Naive thymus-derived CD4-positive, alpha-beta T cell (primary cell): Measurements from ENCODE around the gene RNF10. TPM values are rescaled to one million over a fixed set of nuclear protein-coding genes. Genes with fewer than 3 reads are reported as not detected.

Source experiments
- ATAC-seq: fragments of 150-1000 bp; cut with Tn5 transposase; 2 replicates; pipeline ENCODE4 v1.10.0; 2021; ENCODE audit warnings: mild to moderate bottlenecking, moderate library complexity
- CTCF ChIA-PET: fragments of 350-600 bp; sonication (Branson Sonifier 250); formaldehyde crosslinking; loops from one replicate; lab custom pipeline; 2021; ENCODE audit warnings: antibody characterized with exemption; lab: Charles Lee
- POLR2A ChIA-PET: fragments of 350-600 bp; sonication (Branson Sonifier 250); formaldehyde crosslinking; loops from one replicate; lab custom pipeline; 2021; ENCODE audit warnings: antibody characterized with exemption, inconsistent platforms; lab: Charles Lee
- DNase-seq, 9 donors: peaks; one replicate each; pipeline versions ENCODE4 v3.0.0 to v3.0.0-alpha.2; 2020 to 2022; ENCODE audit warnings: mixed read lengths in 1 of 9
- H3K27ac ChIP-seq: one replicate; pipeline ENCODE4 v1.7.0; 2013; ENCODE audit warnings: mild to moderate bottlenecking, low read depth, low read length, moderate library complexity
- H3K27me3 ChIP-seq, 2 donors: one replicate each; pipeline ENCODE4 v1.7.0; 2013; ENCODE audit warnings: low read length in 2 of 2, mild to moderate bottlenecking in 2 of 2, moderate library complexity in 2 of 2; ENCODE audit not compliant: control insufficient read depth in 2 of 2, insufficient read depth in 2 of 2
- H3K36me3 ChIP-seq, 3 experiments: 1 replicate in 2 of 3; 2 replicates in 1 of 3; pipeline ENCODE4 v1.7.0; 2013; ENCODE audit warnings: low read length in 3 of 3, mild to moderate bottlenecking in 3 of 3, moderate library complexity in 1 of 3; ENCODE audit not compliant: insufficient read depth in 3 of 3, control insufficient read depth in 2 of 3
- H3K4me1 ChIP-seq, 2 donors: one replicate each; pipeline ENCODE4 v1.7.0; 2013; ENCODE audit warnings: low read length in 2 of 2, mild to moderate bottlenecking in 2 of 2, moderate library complexity in 1 of 2; ENCODE audit not compliant: control insufficient read depth in 2 of 2, insufficient read depth in 2 of 2
- H3K4me3 ChIP-seq: 2 replicates; pipeline ENCODE4 v1.7.0; 2013; ENCODE audit warnings: mild to moderate bottlenecking, low read length
- H3K9me3 ChIP-seq, 3 experiments: 1 replicate in 2 of 3; 2 replicates in 1 of 3; pipeline ENCODE4 v1.7.0; 2013; ENCODE audit warnings: low read length in 3 of 3; ENCODE audit not compliant: control insufficient read depth in 2 of 3
- H3K27ac Mint-ChIP-seq, 9 donors: one replicate each; pipeline ENCODE4 v1.8.0; 2020 to 2022; ENCODE audit warnings: mixed read lengths in 9 of 9, mild to moderate bottlenecking in 8 of 9, moderate library complexity in 5 of 9, inconsistent platforms in 2 of 9
- H3K27me3 Mint-ChIP-seq, 5 donors: one replicate each; pipeline ENCODE4 v1.8.0; 2021 to 2022; ENCODE audit warnings: mixed read lengths in 5 of 5, mild to moderate bottlenecking in 1 of 5
- H3K36me3 Mint-ChIP-seq, 5 donors: one replicate each; pipeline ENCODE4 v1.8.0; 2020 to 2022; ENCODE audit warnings: mixed read lengths in 5 of 5, mild to moderate bottlenecking in 3 of 5, inconsistent platforms in 1 of 5
- H3K4me1 Mint-ChIP-seq, 7 donors: one replicate each; pipeline ENCODE4 v1.8.0; 2020 to 2022; ENCODE audit warnings: mixed read lengths in 7 of 7, mild to moderate bottlenecking in 3 of 7, inconsistent platforms in 1 of 7
- H3K4me3 Mint-ChIP-seq, 10 donors: one replicate each; pipeline ENCODE4 v1.8.0; 2020 to 2022; ENCODE audit warnings: mild to moderate bottlenecking in 10 of 10, mixed read lengths in 10 of 10, moderate library complexity in 6 of 10, inconsistent platforms in 2 of 10
- H3K9me3 Mint-ChIP-seq, 11 donors: one replicate each; pipeline ENCODE4 v1.8.0; 2020 to 2022; ENCODE audit warnings: mixed read lengths in 11 of 11, mild to moderate bottlenecking in 4 of 11, inconsistent platforms in 1 of 11, moderate library complexity in 1 of 11
- intact Hi-C, 2 donors: fragments of 100-400 bp; cut with micrococcal nuclease; formaldehyde crosslinking; loops; one replicate each; pipeline ENCODE4 v1.15.1; 2023
- polyA plus RNA-seq, 2 donors: library from polyadenylated mRNA; unstranded; fragments of 300-500 nt; fragmentation: Illumina TruSeq; gene quantifications; one replicate each; pipeline ENCODE4 v1.2.3, GENCODE V29; 2021
- total RNA-seq, 6 experiments: library from RNA in 5 of 6; stranded (reverse) in 5 of 6; gene quantifications; 1 replicate in 5 of 6; 2 replicates in 1 of 6; pipeline ENCODE4 v1.2.3 and lab custom pipeline; 2021 to 2026

Gene RNF10
- total and polyA plus RNA-seq, 7 experiments from 2014 or later, result 95.1 to 361 (median 203) TPM

- CTCF ChIA-PET, result no interaction called here
- Histone ChIP-seq H3K4me1 (no peaks in the 10 kb centered on the region), H3K4me3 (no peak overlapping the region), H3K27ac (no peak overlapping the region), H3K9me3 (no peaks in the 10 kb centered on the region), H3K36me3 (peaks cover 13 to 53% (median 20%) of the 10 kb centered on the region in 3 experiments), H3K27me3 (no peaks in the 10 kb centered on the region)
- POLR2A ChIA-PET, result interaction anchor here (0.5 kb wide), 1 partner anchor 26 kb away, joined by 3 read pairs; the partner anchor contains the start of gene POP5
- Mint-ChIP-seq H3K36me3 (peaks cover 0 to 25% (median 20%) of the 10 kb centered on the region in 5 donors), H3K27me3 (no peaks in the 10 kb centered on the region), H3K9me3 (no peaks in the 10 kb centered on the region), H3K4me3 (no peak overlapping the region), H3K4me1 (peaks cover 6 to 24% (median 11%) of the 10 kb centered on the region in 7 donors), H3K27ac (peak overlapping the region in 1 of 9 donors; percentile 43)
- DNase-seq (no peak), ATAC-seq (no peak)
- intact Hi-C loops, result no loop called here
Measured at GRCh38 chr12:120554678-120555077, 20.5 kb downstream of the RNF10 start.

DNA sequence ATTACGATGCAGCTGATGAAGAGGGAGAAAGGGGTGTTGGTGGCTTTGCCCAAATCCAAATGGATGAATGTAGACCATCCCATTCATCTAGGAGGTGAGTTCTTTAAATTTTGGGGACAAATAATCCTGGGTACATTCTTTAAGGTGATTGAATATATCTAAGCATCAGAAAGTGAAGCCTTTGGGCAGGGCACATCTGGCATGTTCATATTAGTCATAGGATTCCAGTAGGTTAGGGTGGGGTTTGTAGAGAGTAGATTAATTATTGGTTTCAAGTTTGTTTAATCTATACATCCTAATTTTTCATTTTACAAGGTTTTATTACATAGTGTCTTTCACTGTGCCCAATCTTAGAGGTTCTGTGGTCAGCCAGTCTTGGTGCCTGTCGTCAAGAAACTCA, 23.4 kb downstream of the RNF10 start:
- Histone ChIP-seq H3K4me1 (no peaks in the 10 kb centered on the region), H3K36me3 (peaks cover 27 to 75% (median 36%) of the 10 kb centered on the region in 3 experiments), H3K27me3 (no peaks in the 10 kb centered on the region), H3K4me3 (no peak overlapping the region), H3K9me3 (no peaks in the 10 kb centered on the region), H3K27ac (no peak overlapping the region)
- peaks cover 0 to 13% (median 8%) of the 10 kb centered on the region in 7 donors for H3K4me1 Mint-ChIP-seq
- intact Hi-C loops, result no loop called here
- DNase-seq (no peak), ATAC-seq (no peak)
- H3K27me3 Mint-ChIP-seq, result no peaks in the 10 kb centered on the region
- no peak overlapping the region for H3K4me3 Mint-ChIP-seq
- H3K9me3 Mint-ChIP-seq, result no peaks in the 10 kb centered on the region
- ChIA-PET POLR2A (no interaction called here), CTCF (no interaction called here)
- no peak overlapping the region for H3K27ac Mint-ChIP-seq
- peaks cover 0 to 29% (median 23%) of the 10 kb centered on the region in 5 donors for H3K36me3 Mint-ChIP-seq

DNA sequence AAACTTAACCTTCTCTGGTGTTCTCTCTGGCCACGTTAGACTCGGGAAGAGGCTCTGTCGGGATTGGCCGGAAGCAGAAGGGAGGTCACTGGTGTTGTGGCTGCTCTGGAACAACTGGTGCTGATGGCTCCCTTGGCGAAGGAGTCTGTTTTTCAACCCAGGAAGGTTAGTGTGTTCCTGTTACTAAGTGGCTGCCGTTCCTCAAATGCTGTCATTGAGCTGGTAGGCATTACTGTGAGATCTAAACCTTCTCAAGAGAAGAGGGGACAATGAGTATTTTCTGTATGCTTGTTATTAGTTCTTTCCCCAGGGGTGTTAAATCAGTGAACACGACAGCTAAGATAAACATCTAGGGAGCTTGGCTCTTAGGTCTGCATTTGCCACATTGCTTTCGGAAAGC, 28.8 kb downstream of the RNF10 start:
- POLR2A ChIA-PET, result interaction anchor here (0.8 kb wide), 1 partner anchor 18 kb away, joined by 4 read pairs; the partner anchor contains the start of gene POP5
- ATAC-seq (no peak), DNase-seq (no peak)
- H3K4me3 Mint-ChIP-seq, result no peak overlapping the region
- Histone ChIP-seq H3K27me3 (no peaks in the 10 kb centered on the region), H3K9me3 (no peaks in the 10 kb centered on the region), H3K27ac (no peak overlapping the region), H3K4me3 (no peak overlapping the region), H3K36me3 (peaks cover 44 to 82% (median 47%) of the 10 kb centered on the region in 3 experiments), H3K4me1 (no peaks in the 10 kb centered on the region)
- CTCF ChIA-PET, result no interaction called here
- H3K4me1 Mint-ChIP-seq, result peaks cover 0 to 9% (median under 1%) of the 10 kb centered on the region in 7 donors
- peaks cover 16 to 42% (median 20%) of the 10 kb centered on the region in 5 donors for H3K36me3 Mint-ChIP-seq
- no peaks in the 10 kb centered on the region for H3K27me3 Mint-ChIP-seq
- H3K9me3 Mint-ChIP-seq, result no peaks in the 10 kb centered on the region
- peak overlapping the region in 4 of 9 donors; percentile 3 to 62 (median 44) for H3K27ac Mint-ChIP-seq
- intact Hi-C loops, result no loop called here

- peaks cover 0 to 9% (median 0%) of the 10 kb centered on the region in 7 donors for H3K4me1 Mint-ChIP-seq
- Histone ChIP-seq H3K27ac (no peak overlapping the region), H3K9me3 (no peaks in the 10 kb centered on the region), H3K27me3 (no peaks in the 10 kb centered on the region), H3K4me3 (no peak overlapping the region), H3K36me3 (peaks cover 44 to 85% (median 51%) of the 10 kb centered on the region in 3 experiments), H3K4me1 (no peaks in the 10 kb centered on the region)
- peaks cover 13 to 41% (median 20%) of the 10 kb centered on the region in 5 donors for H3K36me3 Mint-ChIP-seq
- intact Hi-C loops, result no loop called here
- H3K9me3 Mint-ChIP-seq, result no peaks in the 10 kb centered on the region
- DNase-seq (no peak), ATAC-seq (no peak)
- POLR2A ChIA-PET, result interaction anchor here (0.5 to 0.8 kb wide), 2 partner anchors 11 to 17 kb away, joined by 4 read pairs; partner anchors contain the start of gene POP5
- CTCF ChIA-PET, result no interaction called here
- no peaks in the 10 kb centered on the region for H3K27me3 Mint-ChIP-seq
- no peak overlapping the region for H3K4me3 Mint-ChIP-seq
- H3K27ac Mint-ChIP-seq, result no peak overlapping the region
Measured at GRCh38 chr12:120563495-120563894, 29.3 kb downstream of the RNF10 start.

- peak overlapping the region in 1 of 9 donors; percentile 8 for H3K27ac Mint-ChIP-seq
- no peak overlapping the region for H3K4me3 Mint-ChIP-seq
- H3K9me3 ChIP-seq, result no peaks in the 10 kb centered on the region
- DNase-seq (no peak), ATAC-seq (no peak)
- no peaks in the 10 kb centered on the region for H3K27me3 Mint-ChIP-seq
- peaks cover 0 to 5% (median 0%) of the 10 kb centered on the region in 7 donors for H3K4me1 Mint-ChIP-seq
- peaks cover 13 to 47% (median 20%) of the 10 kb centered on the region in 5 donors for H3K36me3 Mint-ChIP-seq
- H3K4me1 ChIP-seq, result no peaks in the 10 kb centered on the region
- intact Hi-C loops, result no loop called here
- no peak overlapping the region for H3K27ac ChIP-seq
- H3K9me3 Mint-ChIP-seq, result no peaks in the 10 kb centered on the region
- H3K27me3 ChIP-seq, result no peaks in the 10 kb centered on the region
- ChIA-PET CTCF (interaction anchor here (0.6 to 1.5 kb wide), 2 partner anchors 11 to 70 kb away, joined by 4 to 6 read pairs; no protein-coding TSS in a partner anchor), POLR2A (interaction anchor here (0.7 to 2.0 kb wide), 3 partner anchors 11 to 115 kb away, joined by 3 to 5 read pairs (median 3); partner anchors contain the start of genes MLEC and POP5)
- peaks cover 29 to 91% (median 43%) of the 10 kb centered on the region in 3 experiments for H3K36me3 ChIP-seq
- no peak overlapping the region for H3K4me3 ChIP-seq
Measured at GRCh38 chr12:120571299-120571698, 37.1 kb downstream of the RNF10 start.

DNA sequence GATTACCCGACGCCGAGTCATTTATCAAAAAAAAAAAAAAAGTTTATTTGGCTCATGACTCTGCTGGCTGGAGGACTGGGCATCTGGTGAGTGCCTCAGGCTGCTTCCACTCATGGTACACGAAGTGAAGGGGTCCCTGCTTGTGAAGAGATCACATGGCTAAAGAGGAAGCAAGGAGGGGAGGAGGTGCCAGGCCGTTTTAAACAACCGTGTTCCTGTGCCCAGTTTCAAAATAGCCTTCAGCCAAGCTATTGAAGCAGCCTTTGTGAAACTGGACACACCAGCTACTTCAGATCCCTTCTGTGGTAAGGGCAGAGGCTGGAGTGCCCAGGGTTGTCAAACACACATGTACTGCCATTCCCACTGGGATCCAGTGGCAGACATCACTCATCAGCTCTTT, 39.4 kb downstream of the RNF10 start:
- peaks cover 9 to 44% (median 19%) of the 10 kb centered on the region in 5 donors for H3K36me3 Mint-ChIP-seq
- Histone ChIP-seq H3K27ac (no peak overlapping the region), H3K4me3 (no peak overlapping the region), H3K4me1 (no peaks in the 10 kb centered on the region), H3K36me3 (peaks cover 25 to 91% (median 38%) of the 10 kb centered on the region in 3 experiments), H3K27me3 (no peaks in the 10 kb centered on the region), H3K9me3 (no peaks in the 10 kb centered on the region)
- H3K4me3 Mint-ChIP-seq, result no peak overlapping the region
- DNase-seq, result no peak
- peak overlapping the region in 4 of 9 donors; percentile 6 to 69 (median 48) for H3K27ac Mint-ChIP-seq
- intact Hi-C loops, result no loop called here
- H3K9me3 Mint-ChIP-seq, result no peaks in the 10 kb centered on the region
- peaks cover 0 to 5% (median 0%) of the 10 kb centered on the region in 7 donors for H3K4me1 Mint-ChIP-seq
- CTCF ChIA-PET, result no interaction called here
- POLR2A ChIA-PET, result no interaction called here
- no peaks in the 10 kb centered on the region for H3K27me3 Mint-ChIP-seq
- no peak for ATAC-seq
